Activated naive CD4-positive, alpha-beta T cell treated with anti-CD3 and anti-CD28 coated beads, Interleukin-2, amount 50 U/mL, for 24 hours (primary cell): ENCODE results near the gene RALGAPA2.

ENCODE experiments used
- H3K27ac Mint-ChIP-seq: one replicate; pipeline ENCODE4 v1.8.0; 2021; ENCODE audit warnings: mild to moderate bottlenecking, mixed read lengths
- H3K27me3 Mint-ChIP-seq: one replicate; pipeline ENCODE4 v1.8.0; 2021; ENCODE audit warnings: mixed read lengths
- H3K36me3 Mint-ChIP-seq: one replicate; pipeline ENCODE4 v1.8.0; 2021; ENCODE audit warnings: mixed read lengths
- H3K4me1 Mint-ChIP-seq: one replicate; pipeline ENCODE4 v1.8.0; 2021; ENCODE audit warnings: mixed read lengths
- H3K4me3 Mint-ChIP-seq: one replicate; pipeline ENCODE4 v1.8.0; 2021; ENCODE audit warnings: mild to moderate bottlenecking, mixed read lengths
- H3K9me3 Mint-ChIP-seq: one replicate; pipeline ENCODE4 v1.8.0; 2021; ENCODE audit warnings: mixed read lengths

RALGAPA2 gene

DNA sequence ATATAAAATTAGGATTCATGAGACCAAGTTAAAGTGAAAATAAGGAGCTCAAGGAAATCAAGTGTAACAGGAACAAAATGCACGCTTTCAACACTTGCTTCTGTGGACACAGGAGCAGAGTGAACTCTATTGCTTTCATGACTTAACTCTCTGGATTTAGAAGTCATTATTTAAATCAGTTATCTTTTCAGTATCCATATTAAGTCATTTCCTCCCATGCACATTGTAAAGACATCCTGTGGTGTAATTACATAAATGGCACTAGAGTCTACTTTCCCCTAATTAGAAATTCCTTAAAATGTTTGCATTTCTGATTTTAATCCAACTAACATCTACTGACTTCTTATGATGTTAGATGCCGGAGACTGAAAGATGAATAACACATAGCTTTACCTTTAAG, 256.5 kb downstream of the RALGAPA2 start:
- no peaks in the 10 kb centered on the region for H3K9me3 Mint-ChIP-seq
- no peak overlapping the region for H3K4me3 Mint-ChIP-seq
- peaks cover 14% of the 10 kb centered on the region for H3K36me3 Mint-ChIP-seq
- no peaks in the 10 kb centered on the region for H3K27me3 Mint-ChIP-seq
- H3K27ac Mint-ChIP-seq: no peak overlapping the region
- peaks cover 23% of the 10 kb centered on the region for H3K4me1 Mint-ChIP-seq

DNA sequence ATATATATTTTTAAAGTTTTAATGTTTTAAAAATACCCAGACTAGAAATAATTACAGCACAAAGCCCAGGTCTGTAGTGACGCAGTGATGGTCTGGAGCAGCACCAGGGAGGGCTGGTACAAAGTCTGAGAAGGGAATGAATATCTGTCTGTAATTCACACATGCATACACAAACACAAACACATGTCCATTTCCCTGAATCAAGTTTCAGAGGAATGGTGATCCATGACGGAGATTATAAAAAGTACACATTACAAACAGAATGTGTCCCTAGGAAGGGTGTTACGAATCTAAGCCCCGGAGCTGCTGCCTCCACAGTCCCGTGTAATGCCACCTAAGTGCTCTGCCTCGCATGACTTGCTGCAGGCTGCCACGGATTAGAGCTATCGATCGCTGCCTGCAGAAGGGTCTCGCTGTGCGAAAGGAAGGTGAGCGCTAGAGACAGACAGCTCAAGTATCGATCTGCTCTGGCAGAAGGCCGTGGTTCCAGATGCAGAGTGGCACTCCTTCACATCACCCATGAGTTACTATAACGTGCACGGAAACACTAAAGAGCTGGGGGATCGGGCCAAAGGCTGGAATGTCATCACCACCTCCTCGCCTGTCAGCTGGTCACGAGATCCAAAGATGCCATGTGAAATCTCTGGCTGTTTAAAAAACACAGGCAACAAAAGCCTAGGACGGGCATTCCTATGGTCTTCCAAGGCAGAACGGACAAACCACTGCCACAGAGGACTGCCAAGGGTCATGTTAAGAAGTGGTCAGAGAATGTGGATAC, 257.4 kb downstream of the RALGAPA2 start:
- Mint-ChIP-seq H3K4me1 (peaks cover 23% of the 10 kb centered on the region), H3K36me3 (peaks cover 16% of the 10 kb centered on the region), H3K27ac (no peak overlapping the region)

DNA sequence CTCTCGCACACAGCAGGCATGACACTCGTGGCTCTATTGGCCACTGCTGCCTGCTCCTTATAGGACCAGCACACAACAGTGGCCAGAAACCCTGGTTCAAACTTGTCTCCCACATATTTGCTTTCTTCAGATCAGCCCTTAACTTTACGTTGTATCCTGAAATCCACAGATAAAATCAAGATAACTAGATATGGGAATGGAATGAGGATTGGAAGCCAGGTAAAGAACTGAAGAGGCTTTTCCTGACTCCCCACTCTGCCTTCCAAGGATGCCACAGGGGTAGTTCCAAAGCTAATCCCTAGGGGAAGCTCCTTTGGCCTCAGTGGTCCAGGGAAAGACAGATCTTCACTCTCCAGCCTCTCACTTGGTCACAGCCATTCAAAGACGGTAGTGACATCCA, 258.1 kb downstream of the RALGAPA2 start:
- Mint-ChIP-seq H3K4me1 (peaks cover 23% of the 10 kb centered on the region), H3K9me3 (no peaks in the 10 kb centered on the region), H3K27ac (no peak overlapping the region), H3K36me3 (peaks cover 13% of the 10 kb centered on the region), H3K27me3 (no peaks in the 10 kb centered on the region), H3K4me3 (no peak overlapping the region)

More for the DNA sequence above, 257.4 kb downstream of the RALGAPA2 start:
- H3K4me3 Mint-ChIP-seq: no peak overlapping the region
- H3K9me3 Mint-ChIP-seq: no peaks in the 10 kb centered on the region
- H3K27me3 Mint-ChIP-seq: no peaks in the 10 kb centered on the region

DNA sequence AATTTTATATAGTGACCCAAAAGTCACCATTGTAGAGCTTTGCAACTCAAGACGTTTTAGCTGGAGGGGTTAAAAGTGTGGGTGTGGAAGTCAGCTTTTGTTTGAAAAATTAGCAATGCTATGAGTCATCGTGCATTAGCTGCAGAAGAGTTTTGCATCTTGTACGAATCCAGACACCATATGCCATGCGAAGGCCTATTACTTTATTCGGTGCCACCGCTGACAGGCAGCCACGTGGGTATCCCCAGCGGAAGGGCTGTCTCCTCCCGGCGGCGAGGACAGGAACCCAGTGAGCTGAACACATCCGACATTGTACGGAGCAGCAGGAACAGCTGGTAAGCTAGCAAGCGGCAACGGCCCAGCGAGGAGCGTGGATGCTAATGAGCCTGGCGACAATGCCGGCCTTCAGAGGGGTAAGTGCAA, 260.2 kb downstream of the RALGAPA2 start:
- Mint-ChIP-seq H3K4me3 (peak overlapping the region; percentile 72), H3K27ac (peak overlapping the region; percentile 84), H3K36me3 (peaks cover 12% of the 10 kb centered on the region), H3K9me3 (no peaks in the 10 kb centered on the region), H3K4me1 (peaks cover 23% of the 10 kb centered on the region), H3K27me3 (no peaks in the 10 kb centered on the region)

DNA sequence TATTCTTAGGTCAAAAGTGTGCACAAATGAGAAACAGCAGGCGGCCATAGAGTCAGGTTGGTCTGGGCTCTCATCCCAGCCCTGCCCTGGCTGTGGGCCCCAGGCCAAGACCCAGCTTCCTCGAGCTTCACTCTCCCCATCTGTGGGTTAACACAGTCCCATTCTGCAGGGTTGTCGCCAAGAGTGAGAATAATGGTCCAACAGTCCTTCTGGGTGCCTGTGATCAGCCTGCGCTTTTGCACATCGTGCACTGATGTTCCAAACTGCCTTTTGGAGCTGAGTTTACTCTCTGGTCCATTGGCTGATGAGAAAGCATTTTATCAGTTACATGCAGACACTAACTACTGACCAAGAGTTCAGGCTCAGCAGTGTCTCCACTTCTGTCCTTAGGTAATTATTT, 261.9 kb downstream of the RALGAPA2 start:
- Mint-ChIP-seq H3K27me3 (no peaks in the 10 kb centered on the region), H3K36me3 (peaks cover 11% of the 10 kb centered on the region)

DNA sequence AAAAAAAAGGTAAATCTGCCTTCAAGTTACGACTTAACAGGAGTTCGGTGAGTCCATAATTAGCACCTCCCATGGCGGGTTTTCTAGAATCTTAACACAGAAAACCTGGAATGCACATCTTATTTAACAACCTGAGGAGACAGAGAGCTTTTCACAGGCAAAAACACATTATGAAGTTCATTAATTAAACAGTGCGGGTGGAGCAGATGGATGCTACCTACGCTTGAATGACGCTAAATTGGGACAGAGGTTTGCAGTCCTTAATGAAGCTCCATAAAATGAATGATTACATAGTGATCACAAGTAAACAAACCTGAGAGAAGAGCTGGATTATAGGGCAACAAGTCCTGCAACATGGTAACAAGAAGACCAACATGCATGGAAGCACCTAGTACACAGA, 263.6 kb downstream of the RALGAPA2 start:
- Mint-ChIP-seq H3K27me3 (no peaks in the 10 kb centered on the region), H3K4me3 (no peak overlapping the region), H3K27ac (no peak overlapping the region), H3K4me1 (peaks cover 18% of the 10 kb centered on the region), H3K9me3 (no peaks in the 10 kb centered on the region), H3K36me3 (peaks cover 9% of the 10 kb centered on the region)

More for the DNA sequence above, 261.9 kb downstream of the RALGAPA2 start:
- peaks cover 23% of the 10 kb centered on the region for H3K4me1 Mint-ChIP-seq
- no peak overlapping the region for H3K4me3 Mint-ChIP-seq
- H3K9me3 Mint-ChIP-seq: no peaks in the 10 kb centered on the region
- H3K27ac Mint-ChIP-seq: no peak overlapping the region

DNA sequence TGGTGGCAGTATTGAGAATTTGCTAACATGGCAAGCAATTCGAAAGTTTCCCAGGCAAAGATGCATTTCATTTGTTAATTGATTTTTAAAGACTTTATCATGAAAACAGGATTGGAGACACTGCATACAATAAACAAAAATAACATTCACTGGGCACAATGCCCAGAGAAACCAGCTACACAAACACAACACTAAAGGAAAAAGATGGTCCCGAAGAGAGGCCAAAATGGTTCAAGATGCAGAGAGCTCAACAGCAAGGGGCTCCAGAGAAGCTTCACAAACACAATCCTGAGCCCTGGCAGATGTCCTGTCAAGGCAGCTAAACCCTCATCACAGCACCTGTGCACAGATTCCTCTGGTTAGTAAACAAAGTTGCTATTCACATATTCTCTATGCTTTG, 265.2 kb downstream of the RALGAPA2 start:
- Mint-ChIP-seq H3K9me3 (no peaks in the 10 kb centered on the region), H3K4me1 (peaks cover 1% of the 10 kb centered on the region), H3K4me3 (no peak overlapping the region), H3K27ac (no peak overlapping the region), H3K27me3 (no peaks in the 10 kb centered on the region), H3K36me3 (peaks cover 9% of the 10 kb centered on the region)

DNA sequence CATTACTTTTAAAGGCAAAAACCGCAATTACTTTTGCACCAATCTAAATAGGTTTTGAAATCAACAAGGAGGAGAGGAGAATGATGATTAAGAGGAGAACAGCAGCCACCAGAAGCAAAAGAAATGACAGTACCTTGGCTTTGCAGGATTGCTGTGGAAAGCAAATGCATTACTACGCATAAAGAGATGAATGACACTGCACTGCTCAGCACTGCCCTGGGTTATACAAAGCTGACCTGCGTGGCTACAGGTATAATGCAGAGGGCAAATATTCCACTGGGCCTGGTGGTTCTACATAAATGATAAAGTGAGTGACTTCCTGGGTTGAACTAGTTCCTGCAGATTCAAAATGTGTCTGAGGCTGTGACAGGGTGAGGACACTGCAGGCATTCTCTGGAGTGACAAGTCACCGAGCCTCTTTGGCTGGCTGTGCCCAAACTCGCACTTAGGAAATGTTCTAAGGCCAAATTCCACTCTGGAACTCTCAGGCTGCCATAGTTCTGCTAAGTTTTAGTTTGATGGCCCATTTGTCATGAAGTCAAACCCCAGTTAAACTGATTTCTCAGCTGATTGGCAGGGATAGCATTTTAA, 265.9 kb downstream of the RALGAPA2 start:
- peaks cover 9% of the 10 kb centered on the region for H3K36me3 Mint-ChIP-seq
- no peak overlapping the region for H3K4me3 Mint-ChIP-seq
- no peak overlapping the region for H3K27ac Mint-ChIP-seq
- no peaks in the 10 kb centered on the region for H3K4me1 Mint-ChIP-seq
- no peaks in the 10 kb centered on the region for H3K27me3 Mint-ChIP-seq
- H3K9me3 Mint-ChIP-seq: no peaks in the 10 kb centered on the region

DNA sequence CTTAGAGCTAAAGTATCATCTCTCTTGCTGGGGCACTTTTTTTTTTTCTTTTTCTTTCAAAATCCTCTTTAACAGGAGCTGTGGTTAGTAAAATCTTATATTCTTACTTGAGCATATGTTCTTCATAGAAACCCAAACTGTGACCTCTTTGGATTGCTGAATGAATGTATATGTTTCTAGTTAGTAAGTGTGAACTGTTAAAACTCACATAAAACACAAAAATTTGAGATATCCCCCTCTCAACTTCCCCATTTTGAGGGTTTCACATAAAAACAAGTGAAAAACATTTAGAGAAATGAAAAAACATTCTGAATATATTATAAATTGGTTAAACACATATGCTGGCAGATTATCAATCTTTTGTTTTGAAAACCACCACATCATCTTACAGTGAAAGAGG, 266.4 kb downstream of the RALGAPA2 start:
- Mint-ChIP-seq H3K4me1 (no peaks in the 10 kb centered on the region), H3K9me3 (no peaks in the 10 kb centered on the region), H3K4me3 (no peak overlapping the region), H3K36me3 (peaks cover 13% of the 10 kb centered on the region), H3K27ac (no peak overlapping the region), H3K27me3 (no peaks in the 10 kb centered on the region)

DNA sequence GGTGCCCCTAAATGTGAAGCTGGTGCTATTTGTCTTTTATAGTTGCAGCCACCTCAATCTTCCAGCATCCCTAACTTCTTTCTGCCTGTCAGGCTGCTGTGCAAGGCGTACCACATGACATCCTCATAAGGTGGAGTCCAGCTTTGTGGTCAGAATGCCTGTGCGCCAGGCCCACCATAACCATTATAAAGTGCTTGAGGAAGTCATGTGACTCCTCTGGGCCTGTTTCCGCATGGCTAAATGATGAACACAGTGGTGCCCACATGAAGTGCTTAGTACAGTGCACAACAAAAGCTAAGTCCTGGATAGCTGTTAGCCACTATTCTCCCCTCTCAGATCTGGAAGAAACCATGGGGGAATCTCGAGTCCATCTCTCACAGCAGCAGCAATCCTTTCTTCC, 268.9 kb downstream of the RALGAPA2 start:
- H3K4me3 Mint-ChIP-seq: no peak overlapping the region
- no peaks in the 10 kb centered on the region for H3K4me1 Mint-ChIP-seq
- H3K27me3 Mint-ChIP-seq: no peaks in the 10 kb centered on the region
- no peak overlapping the region for H3K27ac Mint-ChIP-seq
- peaks cover 11% of the 10 kb centered on the region for H3K36me3 Mint-ChIP-seq
- H3K9me3 Mint-ChIP-seq: no peaks in the 10 kb centered on the region

DNA sequence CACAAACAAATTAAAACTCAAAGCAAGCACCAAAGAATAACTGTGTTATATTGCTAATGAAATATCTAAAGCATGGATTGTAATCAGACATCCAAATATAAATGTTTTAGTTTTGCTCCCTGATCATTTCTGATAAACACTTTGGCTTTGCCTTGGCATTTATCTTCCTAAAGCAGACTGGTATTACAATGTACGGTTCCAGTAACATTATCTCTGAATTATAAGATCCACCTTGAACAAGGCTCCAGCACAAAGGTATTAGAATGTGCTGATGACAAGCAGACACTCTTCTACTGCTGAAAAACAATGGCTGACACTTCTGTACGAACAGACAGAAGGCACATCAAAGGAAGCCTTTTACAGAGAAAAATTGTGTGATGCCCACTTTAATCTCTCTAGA, 270.0 kb downstream of the RALGAPA2 start:
- peaks cover 14% of the 10 kb centered on the region for H3K36me3 Mint-ChIP-seq

DNA sequence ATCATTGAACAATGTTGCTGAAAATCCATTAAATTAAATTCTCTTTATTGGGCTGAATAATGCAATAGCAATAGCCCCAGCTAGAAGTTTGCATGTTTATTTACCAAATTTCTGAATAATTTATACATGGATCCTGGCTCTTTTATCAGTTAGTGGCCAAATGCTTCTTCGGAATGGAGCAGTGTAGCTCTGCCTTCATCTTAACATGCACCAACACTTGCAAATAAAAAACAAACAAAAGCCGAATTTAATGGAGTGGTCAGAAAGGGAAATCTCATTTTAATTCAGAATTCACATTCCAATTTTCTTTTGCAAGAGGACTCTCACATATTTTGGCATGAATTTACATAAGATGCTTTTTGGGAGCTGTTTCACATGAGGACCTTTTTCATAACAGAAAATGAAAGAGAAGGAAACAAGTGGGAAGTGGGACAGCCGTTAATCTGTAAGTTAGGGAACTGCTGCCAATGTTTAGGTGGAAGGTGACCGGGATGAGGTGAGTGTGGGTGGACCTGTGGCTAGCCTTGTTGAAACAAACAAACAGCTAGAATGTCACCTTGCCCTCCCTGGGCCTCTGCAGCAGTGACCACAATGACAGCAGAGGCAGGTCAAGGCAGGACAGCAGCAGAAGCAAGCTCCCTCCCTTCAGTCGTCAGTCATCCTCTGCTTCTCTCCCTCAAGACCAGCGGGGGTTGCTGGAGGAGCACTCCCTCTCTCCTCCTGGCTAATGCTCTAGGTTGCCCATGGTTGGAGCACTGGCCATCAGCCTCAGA, 271.4 kb downstream of the RALGAPA2 start:
- Mint-ChIP-seq H3K36me3 (peaks cover 17% of the 10 kb centered on the region), H3K4me1 (no peaks in the 10 kb centered on the region), H3K4me3 (no peak overlapping the region), H3K27me3 (no peaks in the 10 kb centered on the region), H3K27ac (no peak overlapping the region), H3K9me3 (no peaks in the 10 kb centered on the region)

More for the DNA sequence above, 270.0 kb downstream of the RALGAPA2 start:
- Mint-ChIP-seq H3K4me1 (no peaks in the 10 kb centered on the region), H3K27ac (no peak overlapping the region), H3K4me3 (no peak overlapping the region), H3K27me3 (no peaks in the 10 kb centered on the region), H3K9me3 (no peaks in the 10 kb centered on the region)

DNA sequence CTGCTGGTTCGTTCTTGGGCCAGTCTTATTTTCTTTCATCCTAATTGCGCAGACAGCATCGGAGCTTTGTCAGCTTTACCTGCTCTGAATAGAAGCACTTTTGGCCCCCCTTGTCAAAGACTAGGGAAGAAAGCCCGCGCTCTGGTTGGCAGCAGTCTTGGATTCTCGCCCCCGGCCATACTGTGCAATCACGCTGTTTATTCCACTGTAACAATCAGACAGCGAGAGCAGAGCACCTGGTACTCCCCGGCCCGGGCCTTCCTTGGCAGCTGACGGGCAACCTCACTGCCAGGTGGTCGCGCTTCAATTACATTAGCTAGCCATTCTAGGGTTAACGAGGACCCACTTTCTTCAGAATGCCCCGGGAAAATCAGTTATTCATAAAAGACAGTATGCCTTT, 272.0 kb downstream of the RALGAPA2 start:
- Mint-ChIP-seq H3K27me3 (no peaks in the 10 kb centered on the region), H3K9me3 (no peaks in the 10 kb centered on the region)

DNA sequence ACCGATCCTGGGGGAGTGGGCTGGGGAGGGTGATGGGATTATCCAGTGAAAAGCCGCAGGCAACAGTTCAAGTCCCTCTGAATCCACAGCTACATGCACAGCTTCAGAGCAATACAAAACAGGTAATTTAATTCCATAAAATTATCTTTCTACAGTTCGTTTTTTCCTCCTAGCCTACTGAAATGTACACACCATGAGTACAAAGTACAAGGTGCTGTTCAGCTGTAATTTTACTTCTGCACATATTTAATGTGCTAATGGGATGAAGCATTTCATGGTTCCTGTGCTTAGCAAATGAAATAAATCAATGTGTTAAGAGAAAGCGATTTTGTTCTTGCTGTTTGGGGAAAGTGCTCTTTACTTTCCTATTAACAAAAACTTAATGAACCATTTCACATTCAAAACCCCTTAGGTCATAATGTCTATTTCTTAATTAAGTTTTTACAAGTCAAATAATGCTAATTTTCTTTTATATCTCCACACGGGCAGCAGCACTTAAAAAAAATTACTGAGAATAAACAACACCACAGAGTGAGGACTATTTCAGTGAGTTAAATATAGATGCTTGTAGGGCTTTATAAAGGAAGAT, 272.7 kb downstream of the RALGAPA2 start:
- H3K27me3 Mint-ChIP-seq: no peaks in the 10 kb centered on the region
- no peak overlapping the region for H3K27ac Mint-ChIP-seq
- H3K9me3 Mint-ChIP-seq: no peaks in the 10 kb centered on the region
- no peaks in the 10 kb centered on the region for H3K4me1 Mint-ChIP-seq
- peaks cover 18% of the 10 kb centered on the region for H3K36me3 Mint-ChIP-seq
- no peak overlapping the region for H3K4me3 Mint-ChIP-seq

More for the DNA sequence above, 272.0 kb downstream of the RALGAPA2 start:
- Mint-ChIP-seq H3K27ac (no peak overlapping the region), H3K4me3 (no peak overlapping the region), H3K36me3 (peaks cover 18% of the 10 kb centered on the region), H3K4me1 (no peaks in the 10 kb centered on the region)

DNA sequence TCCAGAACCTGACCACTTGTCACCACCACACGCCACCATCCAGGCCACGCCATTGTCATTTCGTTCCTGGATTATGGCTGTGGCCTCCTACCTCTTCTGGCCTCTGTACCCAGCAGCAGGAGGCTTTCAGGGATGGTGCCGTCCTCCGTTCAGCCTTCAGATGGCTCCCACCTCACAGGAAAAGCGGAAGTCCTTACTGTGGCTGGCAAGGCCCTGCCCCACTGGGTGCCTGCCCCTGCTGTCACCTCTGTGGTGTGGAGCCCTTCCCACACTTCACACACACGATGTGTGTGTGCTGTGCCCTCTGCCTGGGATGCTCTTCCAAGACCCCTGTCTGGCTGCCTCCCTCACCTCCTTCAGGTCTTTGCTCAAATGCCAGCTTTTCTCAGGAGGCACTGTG, 275.1 kb downstream of the RALGAPA2 start:
- no peak overlapping the region for H3K4me3 Mint-ChIP-seq
- peaks cover 22% of the 10 kb centered on the region for H3K36me3 Mint-ChIP-seq
- H3K27ac Mint-ChIP-seq: no peak overlapping the region
- no peaks in the 10 kb centered on the region for H3K9me3 Mint-ChIP-seq
- H3K27me3 Mint-ChIP-seq: no peaks in the 10 kb centered on the region
- H3K4me1 Mint-ChIP-seq: no peaks in the 10 kb centered on the region

DNA sequence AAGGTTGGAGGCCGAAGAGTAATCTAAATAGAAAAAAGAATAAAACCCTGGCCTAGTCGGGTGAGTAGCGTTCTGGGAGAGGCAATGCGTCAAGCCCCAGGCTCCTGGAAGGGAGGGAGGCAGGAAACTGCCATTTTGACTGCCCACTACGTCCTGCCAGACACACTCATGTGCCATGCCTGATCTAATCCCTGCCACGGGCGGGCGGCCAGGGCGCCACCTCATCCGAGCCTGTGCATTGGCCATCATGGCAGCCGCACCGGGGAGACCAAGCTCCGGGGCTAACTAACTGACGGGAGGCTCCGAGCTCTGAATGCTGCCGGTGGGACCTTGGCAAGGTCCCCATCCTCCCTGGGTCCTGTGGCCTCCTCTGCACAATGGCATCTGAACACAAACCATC, 275.8 kb downstream of the RALGAPA2 start:
- H3K4me3 Mint-ChIP-seq: no peak overlapping the region
- no peaks in the 10 kb centered on the region for H3K27me3 Mint-ChIP-seq
- H3K27ac Mint-ChIP-seq: no peak overlapping the region
- no peaks in the 10 kb centered on the region for H3K9me3 Mint-ChIP-seq
- peaks cover 21% of the 10 kb centered on the region for H3K36me3 Mint-ChIP-seq
- H3K4me1 Mint-ChIP-seq: no peaks in the 10 kb centered on the region
